HK-2 (cell line): Measurements from ENCODE around the gene KRT36.

Source experiments
- DNase-seq: peaks from one replicate; pipeline ENCODE4 v3.0.0-alpha.2; 2018; ENCODE audit not compliant: unreplicated experiment

KRT36 gene

GRCh38 chr17:41500131-41500911 lies 10.6 kb upstream of the KRT36 start:
- DNase-seq: peak; percentile 71

DNA sequence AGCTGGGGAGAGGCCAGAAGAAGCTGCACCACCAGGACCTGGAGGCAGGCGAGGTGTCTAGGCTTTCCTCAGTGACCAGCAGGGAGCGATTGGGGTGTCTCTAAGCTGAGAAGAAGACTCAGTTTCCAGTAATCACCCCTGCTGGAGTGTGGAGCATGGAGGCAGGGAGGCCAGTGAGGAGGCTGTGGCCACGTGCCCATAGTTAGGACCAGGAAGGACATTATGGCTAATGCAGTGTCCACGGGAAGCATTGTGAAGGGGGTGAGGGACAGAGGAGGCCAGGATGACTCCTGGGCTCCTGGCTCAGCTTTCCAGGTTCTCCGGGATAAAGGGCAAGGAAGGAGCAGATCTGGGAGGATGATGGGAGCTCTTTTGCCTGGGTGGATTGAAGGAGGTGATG lies 10.0 kb upstream of the KRT36 start:
- DNase-seq: no peak

GRCh38 chr17:41498276-41498675 lies 8.6 kb upstream of the KRT36 start:
- DNase-seq: no peak

GRCh38 chr17:41496803-41497484 lies 7.2 kb upstream of the KRT36 start:
- peak; percentile 82 for DNase-seq

GRCh38 chr17:41494524-41494923 lies 4.8 kb upstream of the KRT36 start:
- DNase-seq: peak; percentile 24

DNA sequence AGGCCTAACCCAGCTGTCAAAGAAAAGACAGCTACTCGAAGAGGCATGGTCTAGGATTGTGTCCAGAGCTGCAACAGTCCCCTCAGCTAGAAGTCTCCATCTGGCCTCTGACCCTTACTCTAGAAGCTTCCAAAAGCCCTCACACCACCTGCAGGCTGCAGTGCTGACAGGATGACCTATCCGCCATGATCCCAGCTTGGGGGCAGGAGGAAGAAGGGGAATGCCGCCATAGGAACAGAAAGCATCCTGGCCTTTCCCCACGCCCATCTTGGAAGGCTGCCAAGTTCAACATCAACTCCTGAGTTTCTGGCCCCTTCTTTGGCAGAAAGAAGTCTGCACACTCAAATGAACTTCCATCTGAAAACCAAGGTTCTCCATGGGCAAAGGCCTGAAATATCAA lies 3.1 kb upstream of the KRT36 start:
- DNase-seq: no peak

GRCh38 chr17:41492351-41492750 lies 2.6 kb upstream of the KRT36 start:
- DNase-seq: no peak

DNA sequence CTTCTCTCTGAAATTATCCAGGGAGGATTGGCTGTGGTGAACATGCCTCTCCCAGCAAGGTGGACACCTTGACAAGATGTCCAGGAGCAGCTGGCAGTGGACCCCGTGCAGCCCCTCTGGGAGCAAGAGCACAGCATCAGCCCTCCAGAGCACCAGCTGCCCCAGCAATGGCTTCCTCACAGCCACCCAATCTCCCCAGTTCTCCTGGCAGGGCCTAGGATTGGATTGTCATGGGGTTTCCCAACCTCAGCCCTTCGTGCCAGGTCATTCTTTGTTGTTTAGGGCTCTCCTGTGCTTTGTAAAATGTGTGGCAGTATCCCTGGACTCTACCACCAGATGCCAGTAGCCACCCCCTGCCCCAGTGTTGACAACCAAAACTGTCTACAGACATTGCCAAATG lies 1.8 kb upstream of the KRT36 start:
- DNase-seq: no peak

DNA sequence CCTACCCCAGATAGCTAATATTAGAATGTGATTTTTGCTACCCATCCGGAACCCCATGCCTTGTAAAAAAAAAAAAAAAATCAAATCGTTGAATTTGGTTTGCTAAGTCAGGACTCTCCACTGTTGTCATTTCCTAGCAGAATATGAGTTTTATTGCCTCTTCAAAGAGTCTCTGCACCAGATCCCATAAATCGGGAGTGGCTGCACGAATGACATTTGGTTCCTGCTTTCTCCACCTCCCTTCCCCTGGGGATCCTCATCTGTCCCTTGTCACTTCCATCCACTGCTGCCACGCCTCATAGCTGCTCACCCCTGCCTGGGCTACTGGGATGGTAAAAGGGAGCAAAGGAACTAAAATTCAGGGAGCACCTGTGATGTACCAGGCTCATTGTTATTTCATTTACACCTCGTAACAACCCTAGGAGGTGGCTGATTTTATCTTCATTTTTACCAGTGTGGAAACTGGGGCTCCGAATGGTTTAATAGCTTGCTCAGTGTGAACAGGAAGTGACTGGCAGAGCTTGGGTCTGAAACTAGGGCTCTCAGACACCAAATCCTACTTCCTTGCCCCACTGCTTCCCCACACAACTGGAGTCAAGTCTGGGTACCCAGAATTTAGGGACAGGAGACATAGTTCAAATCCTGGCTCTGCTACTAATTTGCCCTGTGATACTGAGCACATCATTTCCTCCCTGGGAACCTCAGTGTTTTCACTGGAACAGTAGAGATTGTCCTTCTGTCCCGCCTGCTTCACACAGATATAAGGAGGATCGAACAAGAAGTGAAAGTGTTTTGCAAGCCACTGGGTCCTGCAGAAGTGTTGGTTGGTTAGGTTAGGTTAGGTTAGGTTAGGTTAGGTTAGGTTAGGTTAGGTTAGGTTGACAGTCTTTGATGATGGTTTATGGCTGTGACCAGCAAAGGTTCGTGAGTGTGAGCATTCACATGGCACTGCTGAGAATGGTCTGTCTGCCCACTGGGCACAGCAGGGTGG lies 585 bp upstream of the KRT36 start:
- DNase-seq: no peak

DNA sequence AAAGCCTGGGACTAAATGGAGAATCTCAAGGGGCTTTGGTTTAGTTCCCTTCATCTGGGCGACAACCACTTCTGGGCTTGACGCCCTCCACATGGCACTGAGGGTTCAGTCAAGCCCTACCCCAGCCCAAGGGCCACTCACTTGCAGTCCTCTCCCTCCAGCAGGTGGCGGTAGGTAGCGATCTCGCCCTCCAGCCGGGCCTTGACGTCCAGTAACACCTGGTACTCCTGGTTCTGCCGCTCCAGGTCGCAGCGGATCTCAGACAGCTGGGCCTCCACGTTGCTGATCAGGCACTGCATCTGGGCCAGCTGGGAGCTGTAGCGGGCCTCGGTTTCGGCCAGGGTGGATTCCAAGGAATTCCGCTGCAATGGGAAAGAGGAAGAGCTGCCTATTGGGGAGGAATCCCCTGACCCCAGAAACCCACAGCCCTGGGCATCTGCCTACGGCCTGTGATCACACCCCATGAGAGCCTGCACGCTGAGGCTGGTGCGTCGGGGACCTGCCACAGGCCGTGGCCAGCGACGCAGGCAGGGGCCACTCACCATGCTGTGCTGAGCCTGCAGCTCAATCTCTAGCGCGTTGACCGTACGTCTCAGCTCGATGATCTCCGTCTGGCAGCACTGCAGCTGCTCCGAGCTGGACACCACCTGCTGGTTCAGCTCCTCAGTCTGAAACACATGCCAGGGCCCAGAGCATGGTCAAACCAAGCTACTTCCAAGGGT lies 2.7 kb downstream of the KRT36 start:
- no peak for DNase-seq

DNA sequence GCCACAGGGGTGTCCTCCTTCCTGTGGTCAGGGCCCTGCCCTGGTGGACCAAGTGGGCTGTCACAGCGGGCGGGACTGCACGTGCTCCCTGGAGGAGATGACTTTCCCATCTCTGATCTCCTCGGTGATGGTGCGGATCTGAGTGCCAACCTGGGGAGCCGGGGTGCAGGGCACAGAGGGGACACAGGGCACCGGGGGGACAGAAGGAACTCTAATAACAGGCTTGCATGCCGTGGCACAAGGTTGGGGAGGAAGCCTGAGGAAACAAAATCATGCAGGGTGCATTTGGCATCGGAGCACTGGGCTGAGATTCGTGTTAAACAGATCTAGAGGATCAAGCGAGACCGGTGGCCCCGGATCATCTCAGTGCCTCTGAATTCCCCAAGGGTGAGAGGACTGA lies 3.4 kb downstream of the KRT36 start:
- DNase-seq: no peak

GRCh38 chr17:41484920-41485904 lies 4.5 kb downstream of the KRT36 start:
- no peak for DNase-seq

DNA sequence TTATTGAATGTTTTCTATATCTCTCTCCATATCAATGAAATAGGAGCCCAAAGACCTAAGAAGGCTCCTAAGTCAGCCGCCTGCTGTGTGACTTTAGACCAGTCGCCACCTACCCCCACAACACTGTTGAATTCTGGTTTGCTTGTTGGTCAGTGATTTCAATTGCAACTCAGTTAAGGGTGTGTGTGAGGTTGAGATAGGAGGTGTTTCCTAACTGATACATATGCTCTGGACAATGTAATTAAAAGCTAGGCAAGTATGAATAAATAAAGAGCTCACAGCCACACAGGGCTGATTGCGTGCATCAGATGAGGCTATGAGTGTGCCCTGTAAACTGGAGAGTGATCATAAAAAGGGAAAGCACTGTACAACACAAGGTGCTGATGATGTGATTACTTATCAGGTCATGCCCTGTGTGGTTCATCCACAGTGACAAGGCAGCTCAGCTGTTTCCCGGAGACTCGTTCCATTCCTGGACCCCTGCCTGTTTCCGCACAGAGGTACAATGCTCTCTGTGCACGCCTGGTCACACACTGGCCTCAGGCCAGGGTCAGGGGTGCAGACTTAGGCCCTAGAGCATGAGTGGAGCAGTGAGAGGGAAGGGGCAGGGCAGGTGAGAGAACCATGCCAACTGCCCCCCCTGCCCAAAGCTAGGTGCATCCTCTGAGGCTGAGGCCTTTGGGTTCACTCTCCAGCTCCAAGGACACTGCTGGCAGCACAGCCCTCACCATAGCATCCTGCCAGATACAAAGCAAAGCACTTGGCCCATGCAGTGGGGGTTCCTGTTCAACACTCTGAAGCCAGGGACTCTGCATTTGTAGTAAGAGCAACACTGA lies 5.5 kb downstream of the KRT36 start:
- no peak for DNase-seq

GRCh38 chr17:41483531-41483930 lies 6.2 kb downstream of the KRT36 start:
- DNase-seq: no peak

DNA sequence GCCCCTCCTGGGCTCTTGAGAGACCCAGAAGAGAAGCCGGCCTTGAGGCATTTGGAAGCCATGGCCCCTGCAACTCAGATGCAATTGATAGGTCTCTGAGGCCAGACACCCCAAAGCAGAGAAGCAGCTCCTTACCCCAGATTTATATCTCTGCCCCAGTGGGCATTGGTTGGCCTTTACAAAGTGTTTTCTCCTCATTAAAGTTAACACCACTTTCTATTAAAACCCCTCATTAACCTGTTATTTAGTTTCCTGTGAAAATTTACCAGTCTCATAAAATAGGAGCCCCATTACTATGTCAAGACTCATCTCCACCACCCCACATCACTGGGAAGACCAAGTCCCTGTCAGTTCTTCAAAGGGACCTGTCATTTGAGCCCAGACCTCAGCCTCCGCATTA lies 8.7 kb downstream of the KRT36 start, which contains the start of gene KRT35:
TSS of gene KRT35 (minus strand) at position 116 of the 400 bp plus-strand sequence. CDS start at position 62, 54 bp downstream.
- no peak for DNase-seq

DNA sequence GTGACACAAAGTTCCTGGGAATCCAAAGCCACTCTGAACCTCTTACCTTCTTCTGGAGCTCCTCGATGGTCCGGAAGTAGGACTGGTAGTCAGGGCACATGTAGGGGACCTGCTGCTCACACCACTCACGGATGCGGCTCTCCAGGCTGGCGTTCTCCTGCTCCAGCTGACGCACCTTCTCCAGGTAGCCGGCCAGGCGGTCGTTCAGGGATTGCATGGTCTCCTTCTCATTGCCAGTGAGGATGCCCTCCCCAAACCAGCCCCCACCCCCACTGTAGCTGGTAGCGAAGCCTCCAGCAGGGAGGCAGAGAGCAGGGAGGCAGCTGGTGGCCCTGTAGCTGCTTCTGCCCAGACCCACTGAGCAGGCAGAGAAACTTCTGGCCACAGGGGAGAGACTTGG lies 9.1 kb downstream of the KRT36 start:
- DNase-seq: no peak

GRCh38 chr17:41480136-41480535 lies 9.6 kb downstream of the KRT36 start:
- no peak for DNase-seq

- DNase-seq: no peak
Measured at GRCh38 chr17:41478237-41478636, 11.5 kb downstream of the KRT36 start.
